Activated CD4-positive, alpha-beta T cell treated with anti-CD3 and anti-CD28 coated beads, Interleukin-2, amount 10 ng/mL, durations not matched to agents 24 days and 14 days (primary cell): ENCODE data around the gene DPP8. TPM values are rescaled to one million over a fixed set of nuclear protein-coding genes. Genes with fewer than 3 reads are reported as not detected.
"Not testable (repeated sequence)": the region's sequence is repeated elsewhere in the genome, so short reads cannot be mapped to it uniquely, and the experiment has no call there.

Experiments
- DNase-seq: peaks from one replicate; pipeline ENCODE4 v3.0.0; 2022
- H3K27ac Mint-ChIP-seq: one replicate; pipeline ENCODE4 v1.8.0; 2022; ENCODE audit warnings: mild to moderate bottlenecking, mixed read lengths
- H3K27me3 Mint-ChIP-seq: one replicate; pipeline ENCODE4 v1.8.0; 2022; ENCODE audit warnings: mixed read lengths
- H3K36me3 Mint-ChIP-seq: one replicate; pipeline ENCODE4 v1.8.0; 2022; ENCODE audit warnings: low read depth, mild to moderate bottlenecking, mixed read lengths
- H3K4me1 Mint-ChIP-seq: one replicate; pipeline ENCODE4 v1.8.0; 2021; ENCODE audit warnings: mixed read lengths
- H3K4me3 Mint-ChIP-seq: one replicate; pipeline ENCODE4 v1.8.0; 2022; ENCODE audit warnings: mild to moderate bottlenecking, moderate library complexity, mixed read lengths
- H3K9me3 Mint-ChIP-seq: one replicate; pipeline ENCODE4 v1.8.0; 2021; ENCODE audit warnings: mixed read lengths
- intact Hi-C: fragments of 100-400 bp; cut with micrococcal nuclease; formaldehyde crosslinking; loops from one replicate; pipeline ENCODE4 v1.15.1; 2023
- total RNA-seq: library from RNA; stranded (reverse); gene quantifications from 2 replicates; pipeline ENCODE4 v1.2.3, GENCODE V29; 2022

DPP8 gene
- total RNA-seq, 1 donor from 2014 or later = 36.0 TPM

DNA sequence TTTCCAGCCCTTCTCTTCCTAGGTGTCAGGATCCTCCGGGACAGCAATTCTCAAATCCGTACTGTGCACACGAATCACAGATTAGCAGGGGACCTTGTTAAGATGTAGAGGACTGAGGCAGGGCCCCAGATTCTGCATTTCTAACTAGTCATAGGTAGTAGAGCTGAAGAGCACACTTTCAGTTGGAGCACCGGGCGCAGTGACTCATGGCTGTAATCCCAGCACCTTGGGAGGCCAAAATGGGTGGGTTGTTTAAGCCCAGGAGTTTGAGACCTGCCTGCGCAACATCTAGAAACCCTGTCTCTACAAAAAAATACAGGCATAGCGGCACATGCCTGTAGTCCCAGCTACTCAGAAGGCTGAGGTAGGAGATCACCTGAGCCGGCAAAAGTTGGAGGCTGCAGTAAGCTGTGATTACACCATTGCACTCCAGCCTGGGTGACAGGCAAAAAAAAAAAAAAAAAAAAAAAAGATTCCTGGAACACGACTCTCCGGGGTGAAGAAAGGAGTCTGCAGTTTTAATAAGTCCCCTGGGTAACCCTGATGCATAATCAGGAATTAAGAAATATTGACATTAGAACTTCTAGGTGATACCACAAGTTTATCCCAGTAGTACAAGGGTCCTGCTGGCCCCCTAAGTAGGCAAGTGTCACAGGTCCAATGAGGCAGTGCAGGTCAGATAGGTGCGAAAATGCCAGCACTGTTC, 118.3 kb downstream of the DPP8 start:
- no peaks in the 10 kb centered on the region for H3K9me3 Mint-ChIP-seq
- no peaks in the 10 kb centered on the region for H3K36me3 Mint-ChIP-seq
- H3K27me3 Mint-ChIP-seq = peaks cover 62% of the 10 kb centered on the region
- no peak overlapping the region for H3K27ac Mint-ChIP-seq
- intact Hi-C loops = no loop called here
- DNase-seq = no peak
- no peak overlapping the region for H3K4me3 Mint-ChIP-seq
- peaks cover 8% of the 10 kb centered on the region for H3K4me1 Mint-ChIP-seq

DNA sequence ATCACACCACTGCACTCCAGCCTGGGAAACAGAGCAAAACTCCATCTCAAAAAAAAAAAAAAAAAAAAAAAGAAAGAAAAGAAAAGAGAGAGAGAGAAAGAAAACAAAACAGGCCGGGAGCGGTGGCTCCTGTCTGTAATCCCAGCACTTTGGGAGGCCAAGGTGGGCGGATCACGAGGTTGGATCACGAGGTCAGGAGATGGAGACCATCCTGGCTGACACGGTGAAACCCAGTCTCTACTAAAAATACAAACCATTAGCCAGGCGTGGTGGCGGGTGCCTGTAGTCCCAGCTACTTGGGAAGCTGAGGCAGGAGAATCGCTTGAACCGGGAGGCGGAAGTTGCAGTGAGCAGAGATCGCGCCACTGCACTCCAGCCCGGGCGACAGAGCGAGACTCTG, 119.0 kb downstream of the DPP8 start:
- H3K9me3 Mint-ChIP-seq, H3K27ac Mint-ChIP-seq, H3K4me1 Mint-ChIP-seq, intact Hi-C loops, DNase-seq, H3K36me3 Mint-ChIP-seq, H3K4me3 Mint-ChIP-seq: not testable (repeated sequence)
- peaks cover 65% of the 10 kb centered on the region for H3K27me3 Mint-ChIP-seq

DNA sequence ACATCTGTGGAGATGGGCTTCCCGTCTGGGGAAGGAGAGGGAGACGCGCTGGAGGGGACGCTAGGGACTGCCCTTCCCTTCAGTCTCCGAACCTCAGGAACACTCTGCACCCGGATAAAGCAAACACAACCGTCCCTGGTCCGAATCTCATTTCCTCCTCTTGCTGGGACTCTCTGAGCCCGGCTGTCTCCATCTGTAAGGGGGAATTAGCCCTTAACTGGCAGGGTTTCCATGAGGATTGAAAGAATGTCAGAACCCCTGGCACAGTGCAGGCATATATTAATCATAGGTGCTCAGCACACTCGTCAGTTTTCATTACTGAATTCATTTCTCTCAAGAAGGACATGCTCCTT, 120.5 kb downstream of the DPP8 start:
- intact Hi-C loops = no loop called here
- Mint-ChIP-seq H3K27me3 (peaks cover 69% of the 10 kb centered on the region), H3K9me3 (no peaks in the 10 kb centered on the region), H3K36me3 (no peaks in the 10 kb centered on the region), H3K4me1 (peaks cover 8% of the 10 kb centered on the region), H3K27ac (no peak overlapping the region), H3K4me3 (no peak overlapping the region)
- no peak for DNase-seq

DNA sequence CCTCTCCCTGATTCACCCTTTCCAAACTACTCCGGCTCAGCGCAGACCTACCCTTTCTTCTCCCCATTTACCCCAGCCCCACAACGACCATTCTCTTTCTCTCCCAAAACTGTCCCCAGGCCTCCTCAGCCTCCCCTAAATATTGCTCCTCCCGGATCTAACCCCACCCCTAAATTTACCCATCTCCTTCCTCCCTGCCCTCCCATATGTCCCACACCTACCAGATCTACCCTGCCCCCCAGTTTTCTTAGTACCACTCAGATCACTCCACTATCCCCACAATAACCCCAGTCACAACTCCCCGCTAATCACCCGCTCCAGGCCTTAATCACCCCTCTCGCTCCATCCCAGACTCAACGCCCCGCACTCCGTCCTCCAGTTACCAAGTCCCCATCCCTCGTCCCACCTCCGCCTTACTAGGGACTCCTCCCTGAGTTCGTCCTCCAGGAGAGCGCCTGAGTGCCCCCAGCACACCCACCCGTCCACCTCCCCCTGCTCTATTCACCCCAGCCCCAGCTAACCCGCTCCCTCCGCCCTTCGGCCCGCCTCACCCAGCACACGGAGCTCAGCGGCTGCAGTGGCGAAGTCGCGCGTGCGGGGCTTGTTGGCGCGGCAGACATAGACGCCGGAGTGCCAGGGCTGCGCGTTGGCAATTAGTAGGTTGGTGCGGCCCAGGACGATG, 121.1 kb downstream of the DPP8 start:
- Mint-ChIP-seq H3K9me3 (no peaks in the 10 kb centered on the region), H3K36me3 (no peaks in the 10 kb centered on the region), H3K27ac (no peak overlapping the region), H3K4me3 (no peak overlapping the region), H3K27me3 (peaks cover 70% of the 10 kb centered on the region), H3K4me1 (peaks cover 8% of the 10 kb centered on the region)
- intact Hi-C loops = no loop called here
- DNase-seq = no peak

DNA sequence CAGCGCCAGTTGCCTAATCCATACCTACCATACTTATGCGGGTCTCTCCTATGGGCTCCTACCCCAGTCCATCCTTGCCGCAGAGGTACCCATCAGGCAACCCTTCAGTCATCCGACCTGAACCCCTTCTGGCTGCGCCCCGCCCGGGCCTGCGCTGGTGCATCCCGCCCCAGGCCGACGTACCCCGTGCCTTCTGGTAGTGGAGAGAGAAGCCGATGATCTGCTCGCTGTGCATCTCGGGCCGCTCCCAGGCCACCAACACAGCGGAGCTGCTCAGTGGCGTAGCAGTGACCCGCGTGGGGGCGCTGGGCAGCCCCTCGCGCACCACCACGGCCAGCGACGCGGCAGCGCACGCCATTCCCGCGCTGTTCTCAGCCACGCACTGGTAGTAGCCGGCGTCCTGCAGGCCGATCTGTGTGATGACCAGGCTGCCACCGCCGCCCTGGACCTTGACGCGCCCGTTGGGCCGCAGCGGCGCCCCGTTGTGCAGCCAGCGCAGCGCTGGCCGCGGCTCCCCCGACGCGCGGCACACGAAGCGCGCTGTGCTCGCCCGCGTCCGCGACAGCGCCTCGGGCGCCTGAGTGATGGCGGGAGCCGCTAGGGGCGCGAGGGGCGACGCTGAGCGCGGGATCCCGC, 121.8 kb downstream of the DPP8 start:
- Mint-ChIP-seq H3K4me1 (peaks cover 6% of the 10 kb centered on the region), H3K4me3 (no peak overlapping the region), H3K27ac (no peak overlapping the region), H3K27me3 (peaks cover 65% of the 10 kb centered on the region), H3K36me3 (no peaks in the 10 kb centered on the region), H3K9me3 (no peaks in the 10 kb centered on the region)
- intact Hi-C loops = no loop called here
- no peak for DNase-seq

DNA sequence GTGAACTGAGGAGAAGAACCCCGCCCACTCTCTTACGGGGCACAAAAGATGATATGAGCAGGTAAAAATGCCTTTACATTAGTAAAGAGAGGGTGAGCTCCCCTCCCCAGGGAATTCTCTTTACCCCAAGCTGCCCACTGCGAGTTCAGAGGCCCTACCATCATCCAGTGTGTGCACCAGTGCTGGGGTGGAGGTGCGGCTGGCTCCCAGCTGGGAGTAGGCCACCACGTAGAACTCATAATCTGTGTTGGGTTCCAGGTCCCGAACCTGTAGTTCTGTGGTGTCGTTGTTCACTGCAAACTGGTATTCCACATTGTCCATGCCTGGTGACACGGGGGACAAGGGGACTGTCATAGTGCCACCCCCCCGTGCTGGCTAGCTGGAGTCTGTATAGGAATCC, 122.6 kb downstream of the DPP8 start:
- intact Hi-C loops = no loop called here
- Mint-ChIP-seq H3K36me3 (no peaks in the 10 kb centered on the region), H3K9me3 (no peaks in the 10 kb centered on the region), H3K27me3 (peaks cover 62% of the 10 kb centered on the region), H3K27ac (no peak overlapping the region), H3K4me1 (peaks cover 6% of the 10 kb centered on the region), H3K4me3 (no peak overlapping the region)
- no peak for DNase-seq

DNA sequence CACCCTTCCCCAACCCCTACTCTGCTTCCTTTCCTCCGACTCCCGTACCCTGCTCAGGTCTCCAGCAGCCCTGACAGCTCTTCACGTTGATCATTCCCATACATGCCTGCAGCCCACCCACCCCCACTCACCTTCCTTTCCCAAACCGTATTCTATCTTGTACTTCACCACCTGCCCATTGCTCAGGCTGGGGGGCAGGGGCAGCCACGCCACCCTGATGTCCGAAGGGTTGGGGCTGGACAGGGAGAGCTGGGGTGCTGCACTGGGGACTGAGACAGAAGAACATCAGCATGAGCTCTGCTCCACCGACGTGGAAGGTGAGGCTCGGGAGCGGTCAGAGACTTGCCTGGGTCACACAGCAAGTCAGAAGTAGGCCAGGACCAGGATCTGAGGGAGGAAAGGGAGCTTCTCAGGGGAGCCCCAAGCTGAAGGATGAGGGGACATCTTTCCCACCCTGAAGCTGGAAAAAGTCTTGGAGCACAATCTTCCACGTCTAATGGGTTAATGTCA, 123.2 kb downstream of the DPP8 start:
- H3K4me3 Mint-ChIP-seq = no peak overlapping the region
- H3K9me3 Mint-ChIP-seq = no peaks in the 10 kb centered on the region
- H3K27ac Mint-ChIP-seq = no peak overlapping the region
- peaks cover 60% of the 10 kb centered on the region for H3K27me3 Mint-ChIP-seq
- H3K36me3 Mint-ChIP-seq = no peaks in the 10 kb centered on the region
- intact Hi-C loops = no loop called here
- peaks cover 6% of the 10 kb centered on the region for H3K4me1 Mint-ChIP-seq
- no peak for DNase-seq

DNA sequence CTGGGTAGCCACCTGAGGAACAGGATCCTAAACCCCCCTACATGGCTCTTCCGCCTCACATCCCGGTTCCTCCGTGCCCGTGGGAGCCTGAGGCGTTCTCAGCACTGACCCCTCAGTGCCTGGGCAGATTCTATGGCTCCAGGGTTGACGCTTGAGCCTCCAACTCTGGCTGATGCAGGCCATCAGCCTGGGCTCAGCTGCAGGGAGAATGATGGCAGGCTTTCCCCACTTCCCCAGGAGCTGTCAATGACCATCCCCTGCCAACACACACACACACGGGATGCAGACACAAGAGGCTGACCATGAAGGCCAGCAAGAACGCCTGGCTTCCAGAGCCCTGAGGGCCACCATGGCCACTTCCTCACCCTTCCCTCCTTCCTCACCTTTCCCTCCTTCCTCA, 123.9 kb downstream of the DPP8 start:
- H3K4me3 Mint-ChIP-seq = no peak overlapping the region
- H3K4me1 Mint-ChIP-seq = peaks cover 6% of the 10 kb centered on the region
- no peaks in the 10 kb centered on the region for H3K36me3 Mint-ChIP-seq
- intact Hi-C loops = no loop called here
- H3K9me3 Mint-ChIP-seq = no peaks in the 10 kb centered on the region
- no peak for DNase-seq
- peaks cover 56% of the 10 kb centered on the region for H3K27me3 Mint-ChIP-seq
- H3K27ac Mint-ChIP-seq = no peak overlapping the region

DNA sequence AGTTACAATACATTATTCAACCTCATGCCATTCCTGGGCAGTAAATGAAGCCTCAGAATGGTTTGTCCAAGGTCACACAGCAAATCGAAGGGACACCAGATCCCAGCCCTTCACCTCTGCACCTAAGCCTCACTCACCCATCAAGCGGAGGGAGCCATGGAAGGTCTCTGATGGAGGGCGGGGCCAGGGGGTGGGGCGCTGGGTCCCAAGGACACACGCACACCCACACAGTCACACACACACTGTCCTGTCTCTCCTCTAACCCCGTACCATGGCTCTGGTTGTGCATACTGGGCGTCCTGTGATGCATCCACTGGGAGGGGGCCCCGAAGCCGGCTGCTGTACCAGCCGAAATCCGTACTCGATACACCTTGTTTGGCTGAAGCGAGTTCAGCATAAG, 124.4 kb downstream of the DPP8 start:
- no peaks in the 10 kb centered on the region for H3K36me3 Mint-ChIP-seq
- peaks cover 6% of the 10 kb centered on the region for H3K4me1 Mint-ChIP-seq
- intact Hi-C loops = no loop called here
- no peak overlapping the region for H3K27ac Mint-ChIP-seq
- H3K4me3 Mint-ChIP-seq = no peak overlapping the region
- DNase-seq = no peak
- peaks cover 55% of the 10 kb centered on the region for H3K27me3 Mint-ChIP-seq
- no peaks in the 10 kb centered on the region for H3K9me3 Mint-ChIP-seq

Other genes starting within 250 kb of the DPP8 start
- gene PARP16, start 230.8 kb downstream of the DPP8 start, total RNA-seq = 11.7 TPM in 2 replicates
- gene RNU5A-1, start 221.6 kb downstream of the DPP8 start, total RNA-seq = not detected in 2 replicates
- gene RNU5B-1, start 213.0 kb downstream of the DPP8 start, total RNA-seq = not detected in 2 replicates
- not detected in 2 replicates for gene IGDCC3, start 139.7 kb downstream of the DPP8 start, total RNA-seq
- 0.19 and 0.26 TPM in 2 replicates for gene IGDCC4, start 94.7 kb downstream of the DPP8 start, total RNA-seq
- gene HACD3, start 12.8 kb upstream of the DPP8 start, total RNA-seq = 39.4 and 45.1 TPM in 2 replicates
- gene INTS14, start 93.4 kb upstream of the DPP8 start, total RNA-seq = 46.4 and 49.2 TPM in 2 replicates
- gene SLC24A1, start 104.2 kb upstream of the DPP8 start, total RNA-seq = 5.1 and 5.5 TPM in 2 replicates